IPS-18c (cell line): ENCODE results near the gene CD248.
"Not testable (repeated sequence)": the region's sequence is repeated elsewhere in the genome, so short reads cannot be mapped to it uniquely, and the experiment has no call there.

Source experiments
- H3K4me3 ChIP-seq: 2 replicates; pipeline ENCODE4 v1.7.0; 2013; ENCODE audit warnings: low read depth, mild to moderate bottlenecking, low read length, moderate library complexity; ENCODE audit not compliant: insufficient read depth
- H3K9me3 ChIP-seq: one replicate; pipeline ENCODE4 v1.6.1; 2013; ENCODE audit warnings: mild to moderate bottlenecking, low read length, moderate library complexity; ENCODE audit not compliant: control insufficient read depth, insufficient read depth

Gene CD248

DNA sequence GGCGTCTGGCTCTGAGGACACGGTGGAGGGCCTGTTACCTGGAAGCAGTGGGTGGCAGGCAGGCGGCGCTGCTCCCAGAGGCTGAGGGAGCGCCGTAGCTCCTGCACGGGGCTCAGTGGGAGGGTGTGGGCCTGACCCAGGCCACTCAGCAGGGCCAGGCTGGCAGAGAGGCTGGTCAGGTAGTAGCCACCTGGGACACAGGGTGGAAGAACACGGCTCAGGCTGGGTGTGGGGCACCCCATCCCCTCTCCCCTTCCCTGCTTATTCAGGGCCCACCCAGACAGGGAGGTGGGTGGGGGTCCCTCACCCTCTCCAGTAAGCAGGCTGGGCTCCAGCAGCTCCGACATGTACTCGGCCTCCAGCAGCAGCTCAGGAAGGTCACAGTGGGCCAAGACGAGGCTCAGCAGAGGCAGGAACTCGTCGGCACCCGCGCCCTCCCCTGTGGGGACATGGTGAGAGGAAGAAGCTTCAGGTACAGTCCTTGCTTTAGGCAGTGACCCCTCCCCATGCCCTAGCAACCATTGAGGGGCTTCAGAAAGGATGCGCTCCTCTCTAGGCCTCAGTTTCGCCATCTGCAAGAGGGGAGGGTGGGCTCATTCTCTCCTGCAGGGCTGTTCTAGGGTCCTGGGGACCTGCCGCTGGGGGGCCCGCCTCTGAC lies 16.5 kb upstream of the CD248 start:
- Histone ChIP-seq H3K9me3 (peaks cover 5% of the 10 kb centered on the region), H3K4me3 (no peak overlapping the region)

DNA sequence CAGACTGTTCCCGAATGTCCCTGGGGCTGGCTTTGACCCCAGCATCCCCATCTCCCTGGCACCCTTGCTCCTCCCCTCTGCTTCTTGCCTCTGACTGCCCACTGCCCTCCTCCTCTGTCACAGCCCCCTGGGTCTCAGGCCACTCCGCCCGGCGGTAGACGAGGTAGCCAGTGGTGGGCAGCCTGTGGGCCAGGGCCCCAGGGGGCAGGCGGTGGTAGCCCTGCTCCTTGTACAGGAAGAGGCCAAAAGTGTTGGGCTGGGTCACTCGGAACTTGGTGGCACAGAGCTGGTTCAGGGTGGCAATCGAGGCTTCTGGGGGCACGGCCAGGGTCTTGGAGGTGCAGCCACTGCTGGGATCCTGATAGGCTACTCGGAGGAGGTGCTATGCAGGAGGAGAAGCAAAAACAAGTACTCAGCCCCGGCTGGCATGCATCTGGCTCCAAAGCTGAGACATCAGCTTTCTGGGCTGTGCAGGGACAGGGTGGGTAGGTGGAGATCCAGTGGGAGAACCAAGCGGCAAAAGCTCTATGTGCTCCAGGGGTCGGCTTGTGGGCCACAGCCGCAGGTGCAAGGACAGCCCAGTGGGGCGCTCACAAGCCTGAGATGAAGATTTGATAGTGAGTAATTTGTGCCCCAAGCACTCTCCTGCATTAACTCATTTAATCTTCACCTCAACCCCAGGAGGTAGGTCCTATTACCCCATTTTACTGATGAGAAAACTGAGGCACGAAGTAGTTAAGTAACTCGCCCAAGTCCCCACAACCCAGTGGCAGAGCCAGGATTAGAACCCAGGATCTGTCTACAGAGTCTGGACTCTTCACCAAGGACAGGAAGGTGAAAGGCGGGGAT lies 15.8 kb upstream of the CD248 start:
- H3K9me3 ChIP-seq, result peaks cover 5% of the 10 kb centered on the region
- H3K4me3 ChIP-seq, result no peak overlapping the region

DNA sequence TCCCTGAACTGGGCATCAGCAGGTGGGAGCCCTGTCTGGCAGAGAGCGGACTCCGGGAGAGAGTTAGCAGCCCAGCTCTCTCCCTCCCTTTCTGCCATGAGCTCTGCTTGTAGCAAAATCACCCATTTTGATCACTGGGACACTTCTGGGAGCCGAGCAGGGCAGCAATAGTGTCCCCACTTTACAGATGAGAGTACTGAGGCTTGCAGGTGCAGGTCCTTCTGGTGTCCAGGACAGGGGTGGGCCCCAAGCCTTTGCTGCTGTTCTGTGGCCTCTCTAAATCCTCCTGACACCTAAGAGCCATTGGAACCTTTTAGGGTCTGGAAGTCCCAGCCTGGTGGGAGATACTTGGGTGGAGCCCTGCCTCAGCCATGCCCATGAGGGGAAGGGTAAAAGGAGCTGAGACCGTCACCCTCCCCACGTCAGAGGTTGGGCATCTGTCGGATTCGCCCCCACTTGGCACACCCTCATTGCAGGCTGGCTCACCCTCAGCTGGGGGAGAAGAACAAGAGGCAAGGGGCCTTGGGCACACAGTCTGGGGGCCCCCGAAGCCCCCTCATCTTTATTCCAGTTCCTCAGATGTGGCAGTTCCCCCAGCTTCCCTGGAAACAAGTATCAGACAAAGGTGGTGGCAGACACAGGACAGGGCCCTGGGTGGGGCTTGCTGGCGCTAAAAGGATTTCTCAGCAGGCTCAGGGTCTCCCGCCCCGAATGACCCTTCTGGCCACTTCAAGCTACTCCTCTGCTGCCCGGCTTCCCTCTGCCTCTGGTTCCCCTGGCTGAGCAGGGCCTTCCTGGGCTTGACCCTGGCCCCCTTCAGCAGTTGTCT lies 14.9 kb upstream of the CD248 start:
- Histone ChIP-seq H3K4me3 (no peak overlapping the region), H3K9me3 (peaks cover 5% of the 10 kb centered on the region)

DNA sequence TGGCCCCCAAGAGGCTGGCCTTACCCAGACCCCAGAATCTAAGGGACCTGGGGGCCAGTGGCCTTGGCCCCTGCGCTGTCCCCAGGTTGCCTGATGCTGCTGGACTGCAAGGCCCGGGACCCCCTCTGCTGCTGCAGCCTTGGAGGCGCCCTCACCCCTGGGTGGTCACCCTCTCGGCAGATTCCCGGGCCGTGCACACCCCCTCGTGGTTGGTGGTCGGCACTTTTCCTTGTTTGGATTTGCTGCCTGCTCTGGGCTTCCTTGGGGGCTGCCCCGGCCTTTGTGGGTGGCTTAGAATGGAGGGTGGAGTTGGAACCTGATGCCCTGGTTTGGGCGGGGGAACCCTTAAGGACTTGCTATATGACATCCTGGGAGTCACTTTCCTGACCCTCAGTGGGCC lies 14.1 kb upstream of the CD248 start:
- H3K4me3 ChIP-seq, result no peak overlapping the region
- peaks cover 5% of the 10 kb centered on the region for H3K9me3 ChIP-seq

- Histone ChIP-seq H3K4me3 (no peak overlapping the region), H3K9me3 (peaks cover 3% of the 10 kb centered on the region)
These were observed 12.4 kb upstream of the CD248 start for GRCh38 chr11:66329165-66329673.

DNA sequence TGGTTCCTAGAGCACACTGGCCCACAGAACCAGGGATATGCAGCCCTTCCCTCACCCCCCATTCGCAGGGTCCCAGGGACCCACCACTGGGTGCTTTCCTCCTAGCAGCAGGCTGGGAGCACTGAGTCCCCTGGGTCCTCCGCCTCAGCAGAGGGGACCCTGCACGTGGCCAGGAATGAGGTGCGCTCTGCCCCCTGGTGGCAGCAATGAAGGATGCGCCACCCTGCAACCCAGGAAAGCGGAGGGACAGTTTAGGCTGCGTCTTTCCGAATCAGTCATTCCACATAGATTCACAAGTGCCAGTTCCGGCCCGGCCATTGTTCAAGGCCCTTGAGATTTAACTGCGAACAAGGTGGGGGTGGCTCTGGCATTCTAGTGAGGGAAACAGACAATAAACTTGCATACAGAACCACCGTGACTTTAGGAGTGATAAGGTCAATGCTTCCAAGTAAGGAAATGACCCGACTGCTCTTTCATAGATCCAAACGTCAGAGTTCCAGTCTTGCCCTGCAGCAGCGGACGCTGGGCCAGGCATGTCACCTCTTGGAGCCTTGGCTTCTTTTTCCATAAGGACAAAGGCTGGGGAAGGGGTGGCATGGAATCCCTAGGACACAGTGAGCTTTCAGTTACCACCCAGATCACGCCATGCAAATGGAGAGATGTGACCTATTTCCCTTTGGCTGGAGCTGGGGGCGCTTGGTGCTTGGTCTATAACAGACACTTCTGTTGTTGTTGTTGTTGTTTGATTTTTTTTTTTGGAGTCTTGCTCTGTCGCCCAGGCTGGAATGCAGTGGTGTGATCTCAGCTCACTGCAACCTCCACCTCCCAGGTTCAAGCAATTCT lies 11.7 kb upstream of the CD248 start:
- Histone ChIP-seq H3K4me3 (no peak overlapping the region), H3K9me3 (peaks cover 3% of the 10 kb centered on the region)

- peaks cover 1% of the 10 kb centered on the region for H3K9me3 ChIP-seq
- H3K4me3 ChIP-seq, result no peak overlapping the region
These were observed 11.1 kb upstream of the CD248 start for GRCh38 chr11:66328031-66328301.

- Histone ChIP-seq H3K9me3 (no peaks in the 10 kb centered on the region), H3K4me3 (no peak overlapping the region)
These were observed 10.6 kb upstream of the CD248 start for GRCh38 chr11:66327171-66328030.

GRCh38 chr11:66326261-66327111 lies 9.6 kb upstream of the CD248 start:
- Histone ChIP-seq H3K9me3 (no peaks in the 10 kb centered on the region), H3K4me3 (no peak overlapping the region)

DNA sequence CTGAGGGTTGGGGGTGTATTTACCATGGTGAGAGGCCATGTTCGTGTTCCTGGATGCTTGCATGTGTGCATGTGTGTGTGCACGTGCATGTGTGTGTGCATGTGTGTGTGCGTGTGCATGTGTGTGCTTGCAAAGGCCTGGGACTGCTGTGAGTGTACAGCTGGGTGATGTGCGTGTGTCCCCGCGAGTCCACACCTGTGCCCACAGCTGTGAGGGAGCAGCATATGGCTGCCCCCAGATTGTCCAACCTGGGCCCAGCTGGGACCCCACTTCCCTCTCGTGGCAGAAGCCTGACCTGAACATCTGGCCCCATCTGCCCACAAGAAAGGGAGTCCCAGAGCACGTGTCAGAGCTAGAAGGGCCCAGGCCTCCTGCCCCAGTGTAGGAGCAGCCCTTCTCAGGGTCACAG lies 8.4 kb upstream of the CD248 start:
- H3K4me3 ChIP-seq, result no peak overlapping the region
- H3K9me3 ChIP-seq, result no peaks in the 10 kb centered on the region

DNA sequence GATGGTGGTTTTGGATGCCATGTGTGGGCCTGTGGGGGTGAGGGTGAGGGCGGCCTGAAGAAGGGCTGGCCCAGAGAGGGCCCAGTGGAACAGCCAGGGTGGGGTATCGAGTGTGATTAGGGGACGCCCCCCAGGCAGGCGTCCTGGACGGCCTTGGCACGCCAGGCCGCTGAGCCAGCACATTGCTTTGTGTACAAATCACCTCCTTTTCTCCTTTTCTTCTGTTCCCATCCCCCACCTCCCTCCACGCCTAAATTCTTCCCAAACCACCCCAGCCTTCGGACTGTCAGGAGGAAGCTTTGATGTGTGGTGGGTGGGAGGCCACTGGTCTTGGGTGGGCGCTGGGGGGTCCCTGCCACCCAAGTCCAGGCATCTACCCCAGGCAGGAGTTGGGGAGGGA lies 7.8 kb upstream of the CD248 start:
- no peak overlapping the region for H3K4me3 ChIP-seq

DNA sequence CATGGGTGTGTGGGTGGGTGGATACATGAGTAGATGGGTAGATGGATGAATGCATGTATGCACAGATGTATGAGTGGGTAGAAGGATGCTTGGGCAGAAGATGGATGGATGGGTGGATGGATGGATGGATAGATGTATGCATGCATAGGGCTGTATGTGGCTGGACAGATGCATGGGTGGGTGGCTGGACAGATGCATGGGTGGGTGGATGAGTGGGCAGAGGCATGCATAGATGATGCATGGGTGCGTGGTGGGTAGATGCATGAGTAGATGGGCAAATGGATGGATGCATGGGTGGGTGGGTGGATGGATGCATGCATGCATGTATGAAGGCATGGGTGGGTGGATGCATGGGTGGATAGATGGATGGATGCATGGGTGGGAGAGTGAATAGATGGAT lies 6.8 kb upstream of the CD248 start:
- H3K9me3 ChIP-seq, result no peaks in the 10 kb centered on the region
- H3K4me3 ChIP-seq, result no peak overlapping the region

More for the DNA sequence above, 7.8 kb upstream of the CD248 start:
- no peaks in the 10 kb centered on the region for H3K9me3 ChIP-seq

DNA sequence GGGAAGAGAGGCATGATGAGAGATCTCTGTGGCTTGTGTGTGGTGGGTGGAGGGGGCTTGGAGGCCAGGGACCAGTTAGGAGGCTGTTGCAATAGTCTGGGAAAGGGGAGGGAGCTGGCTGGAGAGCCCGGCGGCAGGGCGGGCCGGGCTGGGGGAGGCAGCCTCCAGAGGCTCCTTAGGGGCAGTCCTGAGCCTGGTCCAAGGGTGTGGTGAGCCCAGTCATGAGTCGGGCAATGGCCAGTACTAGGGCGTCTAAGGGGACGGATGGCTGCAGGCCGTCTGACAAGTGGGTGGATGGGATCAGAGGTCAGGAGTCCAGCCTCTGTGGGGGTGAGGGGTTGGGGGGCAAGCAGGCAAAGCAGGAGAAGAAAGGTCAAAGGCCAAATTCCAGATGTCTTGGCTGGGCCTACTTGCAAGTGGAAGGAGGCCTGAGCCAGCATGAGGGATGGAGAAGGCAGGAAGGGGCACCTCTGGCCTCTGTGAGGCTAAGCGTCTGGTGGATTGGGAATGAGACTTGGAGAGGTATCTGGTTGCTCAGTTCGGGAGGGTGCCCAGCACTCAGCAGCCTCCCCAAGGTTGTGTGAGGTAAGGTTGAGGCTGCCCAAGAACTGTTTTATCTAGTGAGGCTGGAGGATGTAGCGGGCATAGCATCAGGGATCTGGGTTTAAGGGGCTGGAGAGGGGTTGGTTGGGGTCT lies 6.0 kb upstream of the CD248 start:
- no peaks in the 10 kb centered on the region for H3K9me3 ChIP-seq
- H3K4me3 ChIP-seq, result no peak overlapping the region

DNA sequence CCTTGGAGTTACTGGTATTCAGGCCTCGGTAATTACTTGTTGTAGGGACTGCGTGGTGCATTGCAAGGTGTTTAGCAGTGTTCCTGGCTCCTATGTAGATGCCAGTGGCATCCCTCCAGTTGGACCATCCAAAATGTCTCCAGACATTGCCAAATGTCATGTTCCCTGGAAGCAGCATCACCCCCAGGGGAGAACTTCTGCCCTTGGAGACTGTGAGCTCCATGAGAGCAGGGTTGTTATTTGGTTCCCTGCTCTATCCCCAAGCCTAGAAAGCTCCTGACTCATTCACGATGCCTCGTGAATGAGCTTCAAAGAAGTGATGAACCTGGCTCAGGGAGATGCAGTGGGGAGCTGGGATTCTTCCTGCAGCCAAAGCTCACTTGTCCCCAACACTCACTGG lies 4.8 kb upstream of the CD248 start:
- H3K9me3 ChIP-seq, result no peaks in the 10 kb centered on the region
- no peak overlapping the region for H3K4me3 ChIP-seq

DNA sequence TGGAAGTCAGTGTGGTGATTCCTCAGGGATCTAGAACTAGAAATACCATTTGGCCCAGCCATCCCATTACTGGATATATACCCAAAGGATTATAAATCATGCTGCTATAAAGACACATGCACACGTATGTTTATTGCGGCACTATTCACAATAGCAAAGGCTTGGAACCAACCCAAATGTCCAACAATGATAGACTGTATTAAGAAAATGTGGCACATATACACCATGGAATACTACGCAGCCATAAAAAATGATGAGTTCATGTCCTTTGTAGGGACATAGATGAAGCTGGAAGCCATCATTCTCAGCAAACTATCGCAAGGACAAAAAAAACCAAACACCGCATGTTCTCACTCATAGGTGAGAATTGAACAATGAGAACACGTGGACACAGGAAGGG lies 3.9 kb upstream of the CD248 start:
- H3K9me3 ChIP-seq, H3K4me3 ChIP-seq: not testable (repeated sequence)
